Hematopoietic multipotent progenitor cell treated with erythropoietin and hydrocortisone succinate and interleukin-3 and kit ligand, for 6 days (in vitro differentiated cells): Measurements from ENCODE around the gene CAMLG.

Experiments used
- DNase-seq: peaks from one replicate; pipeline ENCODE4 v3.0.0-alpha.2; 2015

CAMLG gene

GRCh38 chr5:134784241-134784920, 46.0 kb downstream of the CAMLG start:
- peak; percentile 15 for DNase-seq

GRCh38 chr5:134784946-134785620, 46.7 kb downstream of the CAMLG start:
- no peak for DNase-seq

- no peak for DNase-seq
Measured at GRCh38 chr5:134787692-134788091, 49.3 kb downstream of the CAMLG start.

GRCh38 chr5:134791580-134791979, 53.2 kb downstream of the CAMLG start:
- no peak for DNase-seq

- no peak for DNase-seq
Measured at GRCh38 chr5:134792286-134792685, 53.9 kb downstream of the CAMLG start.

- no peak for DNase-seq
Measured at GRCh38 chr5:134793111-134793510, 54.8 kb downstream of the CAMLG start.

- DNase-seq, result no peak
Measured at GRCh38 chr5:134794082-134794481, 55.7 kb downstream of the CAMLG start.

GRCh38 chr5:134794819-134795218, 56.5 kb downstream of the CAMLG start:
- no peak for DNase-seq

GRCh38 chr5:134798468-134798867, 60.1 kb downstream of the CAMLG start:
- DNase-seq, result no peak
